WTC11 (cell line): Measurements from ENCODE around the gene ZNF804B. TPM values are rescaled to one million over a fixed set of nuclear protein-coding genes. Genes with fewer than 3 reads are reported as not detected.
A peak's percentile ranks its signal among the peaks of the same experiment; 100 is the strongest.

ENCODE experiments used
- ATAC-seq: fragments of 200-7000 bp; cut with Tn5 transposase; 2 replicates; pipeline ENCODE4 v1.10.0; 2021; ENCODE audit warnings: mild to moderate bottlenecking, moderate library complexity
- CTCF ChIA-PET: fragments of 300-600 bp; sonication (Branson Sonifier 250); formaldehyde crosslinking; loops from one replicate; lab custom pipeline; 2021; ENCODE audit warnings: antibody characterized with exemption; lab: Charles Lee
- POLR2A ChIA-PET: fragments of 350-600 bp; sonication (Branson Sonifier 250); formaldehyde crosslinking; loops from one replicate; lab custom pipeline; 2021; ENCODE audit warnings: antibody characterized with exemption; lab: Charles Lee
- DNase-seq: peaks from one replicate; pipeline ENCODE4 v3.0.0; 2021; ENCODE audit warnings: low spot score
- H3K27ac Mint-ChIP-seq: 2 replicates; pipeline ENCODE4 v1.8.0; 2021; ENCODE audit warnings: mixed read lengths
- H3K27me3 Mint-ChIP-seq: 2 replicates; pipeline ENCODE4 v1.8.0; 2021; ENCODE audit warnings: low read depth, mild to moderate bottlenecking, moderate library complexity, mixed read lengths
- H3K36me3 Mint-ChIP-seq: 2 replicates; pipeline ENCODE4 v1.8.0; 2021; ENCODE audit warnings: mixed read lengths
- H3K4me1 Mint-ChIP-seq: 2 replicates; pipeline ENCODE4 v1.8.0; 2022; ENCODE audit warnings: mixed read lengths
- H3K4me3 Mint-ChIP-seq: 2 replicates; pipeline ENCODE4 v1.8.0; 2021; ENCODE audit warnings: mild to moderate bottlenecking, moderate library complexity, mixed read lengths
- H3K9me3 Mint-ChIP-seq: 2 replicates; pipeline ENCODE4 v1.8.0; 2021; ENCODE audit warnings: mixed read lengths
- CREB1 ChIP-seq: sonication (generic); formaldehyde crosslinking; IDR thresholded peaks from 2 replicates; pipeline ENCODE4 v1.8.0; 2023; ENCODE audit warnings: mild to moderate bottlenecking, missing genetic modification reagents
- HMGA2 ChIP-seq: fragments of 250-450 bp; sonication (Bioruptor Pico); IDR thresholded peaks from 2 replicates; pipeline ENCODE4 v1.4.0; 2021; ENCODE audit warnings: mild to moderate bottlenecking, moderate library complexity
- JAZF1 ChIP-seq: fragments of 250-450 bp; sonication (Bioruptor Pico); IDR thresholded peaks from 2 replicates; pipeline ENCODE4 v1.9.0; 2021; ENCODE audit warnings: moderate library complexity, mild to moderate bottlenecking, inconsistent platforms
- KAT7 ChIP-seq: sonication (generic); formaldehyde crosslinking; IDR thresholded peaks from 2 replicates; pipeline ENCODE4 v1.8.1; 2023; ENCODE audit warnings: missing genetic modification reagents, mild to moderate bottlenecking, borderline replicate concordance
- NFATC4 ChIP-seq: fragments of 250-450 bp; sonication (Bioruptor Pico); IDR thresholded peaks from 2 replicates; pipeline ENCODE4 v1.9.0; 2021; ENCODE audit warnings: mild to moderate bottlenecking
- NR2C2 ChIP-seq: sonication (generic); formaldehyde crosslinking; IDR thresholded peaks from 2 replicates; pipeline ENCODE4 v1.8.0; 2022; ENCODE audit warnings: mild to moderate bottlenecking, missing genetic modification reagents
- TP53 ChIP-seq: sonication (generic); formaldehyde crosslinking; IDR thresholded peaks from 2 replicates; pipeline ENCODE4 v1.8.1; 2023; ENCODE audit warnings: mild to moderate bottlenecking, missing genetic modification reagents
- ZNF317 ChIP-seq: sonication (generic); formaldehyde crosslinking; IDR thresholded peaks from 2 replicates; pipeline ENCODE4 v1.8.1; 2023; ENCODE audit warnings: low read depth, mild to moderate bottlenecking, moderate library complexity, missing genetic modification reagents, borderline replicate concordance
- ZNF423 ChIP-seq: fragments of 250-450 bp; sonication (Bioruptor Pico); IDR thresholded peaks from 2 replicates; pipeline ENCODE4 v2.1.2; 2022; ENCODE audit warnings: mild to moderate bottlenecking, moderate library complexity
- total RNA-seq: library from RNA; stranded (reverse); gene quantifications from 3 replicates; pipeline ENCODE4 v1.2.3, GENCODE V29; 2021
- TF ChIP-seq, protein P1 (sequence below): sonication (generic); formaldehyde crosslinking; IDR thresholded peaks from 2 replicates; pipeline ENCODE4 v1.8.1; 2023; ENCODE audit warnings: mild to moderate bottlenecking, missing genetic modification reagents, borderline replicate concordance
- TF ChIP-seq, protein P2 (sequence below): sonication (generic); formaldehyde crosslinking; IDR thresholded peaks from 2 replicates; pipeline ENCODE4 v1.8.1; 2022; ENCODE audit warnings: mild to moderate bottlenecking, moderate library complexity, missing genetic modification reagents
- TF ChIP-seq, protein P3 (sequence below): fragments of 250-450 bp; sonication (Bioruptor Pico); IDR thresholded peaks from 2 replicates; pipeline ENCODE4 v1.8.0; 2021; ENCODE audit warnings: mild to moderate bottlenecking
- TF ChIP-seq, protein P4 (sequence below): fragments of 250-450 bp; sonication (Bioruptor Pico); conservative IDR thresholded peaks from 2 replicates; pipeline ENCODE4 v1.9.0; 2021; ENCODE audit warnings: mild to moderate bottlenecking
- TF ChIP-seq, protein P5 (sequence below): sonication (generic); formaldehyde crosslinking; IDR thresholded peaks from 2 replicates; pipeline ENCODE4 v1.8.0; 2022; ENCODE audit warnings: mild to moderate bottlenecking, missing genetic modification reagents
- TF ChIP-seq, protein P6 (sequence below): sonication (generic); formaldehyde crosslinking; IDR thresholded peaks from 2 replicates; pipeline ENCODE4 v1.8.1; 2023; ENCODE audit warnings: mild to moderate bottlenecking, missing genetic modification reagents, moderate library complexity
- TF ChIP-seq, protein P7 (sequence below): sonication (generic); formaldehyde crosslinking; IDR thresholded peaks from 2 replicates; pipeline ENCODE4 v1.8.0; 2022; ENCODE audit warnings: mild to moderate bottlenecking, missing genetic modification reagents

The ZNF804B gene
- total RNA-seq, 1 experiment from 2014 or later: 0.04 TPM

DNA sequence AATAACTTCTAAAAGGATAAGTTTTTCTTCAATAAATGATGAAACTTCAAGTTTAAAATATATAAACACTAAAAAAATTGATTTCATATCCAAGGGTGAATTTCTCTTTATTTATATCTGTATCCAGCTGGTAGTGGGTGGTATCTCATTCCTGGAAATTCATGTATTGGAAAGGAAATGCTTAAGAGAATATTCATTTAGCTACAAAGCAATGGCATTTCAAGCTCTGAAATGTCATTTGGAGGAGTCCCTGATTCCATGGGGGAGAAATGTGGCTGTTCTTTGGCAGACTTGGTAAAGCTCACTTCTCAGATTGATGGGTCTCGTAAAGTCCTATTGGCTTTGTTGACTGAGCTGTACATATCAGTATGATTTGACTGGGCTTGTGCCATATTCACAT lies 192.3 kb downstream of the ZNF804B start (continued):
- TF ChIP-seq, protein P1, sequence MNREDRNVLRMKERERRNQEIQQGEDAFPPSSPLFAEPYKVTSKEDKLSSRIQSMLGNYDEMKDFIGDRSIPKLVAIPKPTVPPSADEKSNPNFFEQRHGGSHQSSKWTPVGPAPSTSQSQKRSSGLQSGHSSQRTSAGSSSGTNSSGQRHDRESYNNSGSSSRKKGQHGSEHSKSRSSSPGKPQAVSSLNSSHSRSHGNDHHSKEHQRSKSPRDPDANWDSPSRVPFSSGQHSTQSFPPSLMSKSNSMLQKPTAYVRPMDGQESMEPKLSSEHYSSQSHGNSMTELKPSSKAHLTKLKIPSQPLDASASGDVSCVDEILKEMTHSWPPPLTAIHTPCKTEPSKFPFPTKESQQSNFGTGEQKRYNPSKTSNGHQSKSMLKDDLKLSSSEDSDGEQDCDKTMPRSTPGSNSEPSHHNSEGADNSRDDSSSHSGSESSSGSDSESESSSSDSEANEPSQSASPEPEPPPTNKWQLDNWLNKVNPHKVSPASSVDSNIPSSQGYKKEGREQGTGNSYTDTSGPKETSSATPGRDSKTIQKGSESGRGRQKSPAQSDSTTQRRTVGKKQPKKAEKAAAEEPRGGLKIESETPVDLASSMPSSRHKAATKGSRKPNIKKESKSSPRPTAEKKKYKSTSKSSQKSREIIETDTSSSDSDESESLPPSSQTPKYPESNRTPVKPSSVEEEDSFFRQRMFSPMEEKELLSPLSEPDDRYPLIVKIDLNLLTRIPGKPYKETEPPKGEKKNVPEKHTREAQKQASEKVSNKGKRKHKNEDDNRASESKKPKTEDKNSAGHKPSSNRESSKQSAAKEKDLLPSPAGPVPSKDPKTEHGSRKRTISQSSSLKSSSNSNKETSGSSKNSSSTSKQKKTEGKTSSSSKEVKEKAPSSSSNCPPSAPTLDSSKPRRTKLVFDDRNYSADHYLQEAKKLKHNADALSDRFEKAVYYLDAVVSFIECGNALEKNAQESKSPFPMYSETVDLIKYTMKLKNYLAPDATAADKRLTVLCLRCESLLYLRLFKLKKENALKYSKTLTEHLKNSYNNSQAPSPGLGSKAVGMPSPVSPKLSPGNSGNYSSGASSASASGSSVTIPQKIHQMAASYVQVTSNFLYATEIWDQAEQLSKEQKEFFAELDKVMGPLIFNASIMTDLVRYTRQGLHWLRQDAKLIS (CRISPR knock-in tag): no peak

DNA sequence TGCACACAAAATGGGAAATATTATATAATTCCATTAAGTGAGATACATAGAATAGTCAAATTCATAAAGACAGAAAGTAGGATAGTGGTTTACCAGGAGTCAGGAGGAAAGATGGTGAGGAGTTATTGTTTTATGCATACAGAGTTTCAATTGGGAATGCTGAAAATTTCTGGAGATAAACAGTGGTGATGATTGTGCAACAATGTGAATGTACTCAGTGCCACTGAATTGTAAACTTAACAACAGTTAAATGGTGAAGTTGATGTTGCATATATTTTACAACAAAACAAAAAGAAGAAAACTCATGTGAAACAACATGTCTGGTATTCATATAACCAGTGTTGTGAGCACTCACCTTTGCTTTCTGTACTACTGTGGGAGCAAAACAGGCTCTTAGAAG lies 204.9 kb downstream of the ZNF804B start:
- POLR2A ChIA-PET: no interaction called here
- DNase-seq (no peak), ATAC-seq (no peak)
- Mint-ChIP-seq H3K36me3 (peaks cover 13% of the 10 kb centered on the region), H3K27ac (0 out of 2 replicates have a peak overlapping the region, but pooled peaks have one; percentile 9), H3K27me3 (no peaks in the 10 kb centered on the region), H3K4me1 (peaks cover 35% of the 10 kb centered on the region), H3K9me3 (peaks cover 18% of the 10 kb centered on the region), H3K4me3 (no peak overlapping the region)
- CTCF ChIA-PET: no interaction called here
- TF ChIP-seq KAT7 (no peak), CREB1 (CRISPR knock-in tag) (no peak), NR2C2 (CRISPR knock-in tag) (no peak), TP53 (CRISPR knock-in tag) (no peak), NFATC4 (CRISPR knock-in tag) (no peak), ZNF423 (CRISPR knock-in tag) (no peak), JAZF1 (CRISPR knock-in tag) (no peak), ZNF317 (CRISPR knock-in tag) (no peak), HMGA2 (no peak)
- TF ChIP-seq, protein P2, sequence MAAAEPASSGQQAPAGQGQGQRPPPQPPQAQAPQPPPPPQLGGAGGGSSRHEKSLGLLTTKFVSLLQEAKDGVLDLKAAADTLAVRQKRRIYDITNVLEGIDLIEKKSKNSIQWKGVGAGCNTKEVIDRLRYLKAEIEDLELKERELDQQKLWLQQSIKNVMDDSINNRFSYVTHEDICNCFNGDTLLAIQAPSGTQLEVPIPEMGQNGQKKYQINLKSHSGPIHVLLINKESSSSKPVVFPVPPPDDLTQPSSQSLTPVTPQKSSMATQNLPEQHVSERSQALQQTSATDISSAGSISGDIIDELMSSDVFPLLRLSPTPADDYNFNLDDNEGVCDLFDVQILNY (CRISPR knock-in tag): no peak
- TF ChIP-seq, protein P3, sequence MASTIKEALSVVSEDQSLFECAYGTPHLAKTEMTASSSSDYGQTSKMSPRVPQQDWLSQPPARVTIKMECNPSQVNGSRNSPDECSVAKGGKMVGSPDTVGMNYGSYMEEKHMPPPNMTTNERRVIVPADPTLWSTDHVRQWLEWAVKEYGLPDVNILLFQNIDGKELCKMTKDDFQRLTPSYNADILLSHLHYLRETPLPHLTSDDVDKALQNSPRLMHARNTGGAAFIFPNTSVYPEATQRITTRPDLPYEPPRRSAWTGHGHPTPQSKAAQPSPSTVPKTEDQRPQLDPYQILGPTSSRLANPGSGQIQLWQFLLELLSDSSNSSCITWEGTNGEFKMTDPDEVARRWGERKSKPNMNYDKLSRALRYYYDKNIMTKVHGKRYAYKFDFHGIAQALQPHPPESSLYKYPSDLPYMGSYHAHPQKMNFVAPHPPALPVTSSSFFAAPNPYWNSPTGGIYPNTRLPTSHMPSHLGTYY: no peak
- TF ChIP-seq, protein P4, sequence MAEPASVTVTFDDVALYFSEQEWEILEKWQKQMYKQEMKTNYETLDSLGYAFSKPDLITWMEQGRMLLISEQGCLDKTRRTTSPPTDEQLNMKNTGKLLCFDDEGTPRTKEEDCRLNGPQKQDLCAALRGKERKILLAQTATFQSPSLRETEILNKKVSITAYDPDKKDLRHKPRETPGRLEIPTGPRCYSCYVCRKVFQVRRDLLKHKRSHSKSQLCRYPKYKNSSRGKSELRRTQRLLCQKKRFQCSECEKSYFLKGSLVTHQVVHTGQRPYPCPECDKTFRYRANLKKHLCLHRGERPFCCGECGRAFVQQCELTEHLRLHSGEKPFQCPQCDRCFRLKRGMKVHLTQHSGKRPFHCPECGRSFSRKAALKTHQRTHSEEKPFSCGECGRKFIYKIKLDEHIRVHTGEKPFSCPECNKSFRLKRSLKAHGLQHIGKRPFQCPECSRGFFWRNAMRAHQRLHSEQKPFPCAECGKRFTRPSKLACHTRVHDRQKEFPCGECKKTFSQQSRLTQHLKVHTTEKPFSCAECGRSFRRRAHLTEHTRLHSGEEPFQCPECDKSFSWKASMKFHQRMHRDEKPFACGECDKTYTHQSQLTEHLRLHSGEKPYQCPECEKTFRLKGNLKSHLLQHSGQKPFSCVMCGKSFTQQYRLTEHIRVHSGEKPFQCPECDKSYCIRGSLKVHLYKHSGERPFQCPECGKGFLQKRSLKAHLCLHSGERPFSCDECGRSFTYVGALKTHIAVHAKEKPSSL: no peak
- TF ChIP-seq, protein P5, sequence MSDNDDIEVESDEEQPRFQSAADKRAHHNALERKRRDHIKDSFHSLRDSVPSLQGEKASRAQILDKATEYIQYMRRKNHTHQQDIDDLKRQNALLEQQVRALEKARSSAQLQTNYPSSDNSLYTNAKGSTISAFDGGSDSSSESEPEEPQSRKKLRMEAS (CRISPR knock-in tag): no peak
- TF ChIP-seq, protein P6, sequence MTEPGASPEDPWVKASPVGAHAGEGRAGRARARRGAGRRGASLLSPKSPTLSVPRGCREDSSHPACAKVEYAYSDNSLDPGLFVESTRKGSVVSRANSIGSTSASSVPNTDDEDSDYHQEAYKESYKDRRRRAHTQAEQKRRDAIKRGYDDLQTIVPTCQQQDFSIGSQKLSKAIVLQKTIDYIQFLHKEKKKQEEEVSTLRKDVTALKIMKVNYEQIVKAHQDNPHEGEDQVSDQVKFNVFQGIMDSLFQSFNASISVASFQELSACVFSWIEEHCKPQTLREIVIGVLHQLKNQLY: no peak
- TF ChIP-seq, protein P7, sequence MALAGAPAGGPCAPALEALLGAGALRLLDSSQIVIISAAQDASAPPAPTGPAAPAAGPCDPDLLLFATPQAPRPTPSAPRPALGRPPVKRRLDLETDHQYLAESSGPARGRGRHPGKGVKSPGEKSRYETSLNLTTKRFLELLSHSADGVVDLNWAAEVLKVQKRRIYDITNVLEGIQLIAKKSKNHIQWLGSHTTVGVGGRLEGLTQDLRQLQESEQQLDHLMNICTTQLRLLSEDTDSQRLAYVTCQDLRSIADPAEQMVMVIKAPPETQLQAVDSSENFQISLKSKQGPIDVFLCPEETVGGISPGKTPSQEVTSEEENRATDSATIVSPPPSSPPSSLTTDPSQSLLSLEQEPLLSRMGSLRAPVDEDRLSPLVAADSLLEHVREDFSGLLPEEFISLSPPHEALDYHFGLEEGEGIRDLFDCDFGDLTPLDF (CRISPR knock-in tag): no peak
